ENCODE data around the gene ITGB2.

Gene ITGB2

DNA sequence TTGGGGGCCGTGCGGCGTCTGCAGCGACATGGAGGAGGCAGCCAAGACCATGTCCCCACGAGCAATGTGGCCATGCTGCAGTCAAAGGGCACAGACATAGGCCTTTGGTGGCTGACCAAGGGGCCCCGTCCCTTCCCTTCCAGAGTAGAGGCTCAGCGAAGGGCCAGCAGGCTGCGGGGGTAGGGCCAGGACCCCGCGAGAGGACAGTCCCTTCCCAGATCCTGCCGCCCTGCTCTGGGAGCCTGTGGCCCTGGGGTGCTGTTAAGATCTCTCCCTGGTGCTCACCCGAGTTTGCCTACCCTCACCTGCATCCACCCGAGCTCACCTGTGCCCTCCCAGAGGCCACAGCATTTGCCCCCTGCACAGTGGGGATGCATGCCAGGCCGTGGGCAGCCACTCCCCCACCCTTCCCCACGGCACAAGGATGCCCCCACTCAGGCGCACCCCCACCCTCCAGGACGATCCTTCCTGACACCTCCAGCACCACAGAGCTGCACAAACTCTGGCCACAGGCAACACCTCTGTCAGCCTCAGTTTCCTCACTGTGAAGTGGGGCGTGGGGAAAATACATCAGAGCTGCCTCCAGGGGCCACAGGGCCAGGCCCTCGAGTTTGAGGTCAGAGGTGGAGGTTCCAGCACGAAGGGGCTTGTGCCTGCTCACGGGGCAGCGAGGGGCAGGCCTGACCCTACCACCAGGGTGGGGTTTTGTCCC is 15.5 kb downstream of the ITGB2 start:
- TF ChIP-seq, protein P1, sequence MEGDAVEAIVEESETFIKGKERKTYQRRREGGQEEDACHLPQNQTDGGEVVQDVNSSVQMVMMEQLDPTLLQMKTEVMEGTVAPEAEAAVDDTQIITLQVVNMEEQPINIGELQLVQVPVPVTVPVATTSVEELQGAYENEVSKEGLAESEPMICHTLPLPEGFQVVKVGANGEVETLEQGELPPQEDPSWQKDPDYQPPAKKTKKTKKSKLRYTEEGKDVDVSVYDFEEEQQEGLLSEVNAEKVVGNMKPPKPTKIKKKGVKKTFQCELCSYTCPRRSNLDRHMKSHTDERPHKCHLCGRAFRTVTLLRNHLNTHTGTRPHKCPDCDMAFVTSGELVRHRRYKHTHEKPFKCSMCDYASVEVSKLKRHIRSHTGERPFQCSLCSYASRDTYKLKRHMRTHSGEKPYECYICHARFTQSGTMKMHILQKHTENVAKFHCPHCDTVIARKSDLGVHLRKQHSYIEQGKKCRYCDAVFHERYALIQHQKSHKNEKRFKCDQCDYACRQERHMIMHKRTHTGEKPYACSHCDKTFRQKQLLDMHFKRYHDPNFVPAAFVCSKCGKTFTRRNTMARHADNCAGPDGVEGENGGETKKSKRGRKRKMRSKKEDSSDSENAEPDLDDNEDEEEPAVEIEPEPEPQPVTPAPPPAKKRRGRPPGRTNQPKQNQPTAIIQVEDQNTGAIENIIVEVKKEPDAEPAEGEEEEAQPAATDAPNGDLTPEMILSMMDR (conservative IDR thresholded peaks at IDR 0.05; ENCODE audit: low read depth, low read length): no peak
- DNase-seq (ENCODE audit: low read depth): no peak
- H3K4me3 ChIP-seq (ENCODE audit: low read depth, low read length): no peak overlapping the region

DNA sequence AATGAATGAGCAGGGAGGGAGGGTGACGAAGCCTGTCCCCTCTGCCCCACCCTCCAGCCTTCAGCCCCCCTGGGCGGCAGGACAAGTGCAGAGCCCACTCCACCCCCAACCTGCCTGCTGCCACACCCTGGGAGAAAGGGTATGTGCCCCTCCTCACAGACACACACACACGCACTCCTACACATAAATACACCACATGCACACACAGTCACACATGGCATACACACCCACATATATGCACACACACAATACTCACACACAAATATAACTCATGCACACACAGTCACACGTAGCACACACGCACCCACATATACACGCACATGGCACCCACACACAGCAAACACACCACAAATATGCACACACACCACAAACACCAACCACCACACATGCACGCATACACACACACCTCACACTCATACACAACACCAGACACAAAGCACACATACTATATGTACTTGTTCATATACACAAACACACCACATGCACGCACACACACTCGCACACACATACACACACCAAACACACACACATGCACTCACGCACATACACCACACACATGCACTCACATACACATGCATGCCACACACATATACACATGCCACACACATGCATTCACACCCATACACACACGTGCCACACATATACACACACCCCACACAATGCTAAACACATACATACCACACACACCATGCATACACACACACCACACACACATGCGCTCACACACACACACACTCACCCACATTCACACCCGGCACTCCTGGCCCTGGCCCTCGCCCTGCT is 16.4 kb downstream of the ITGB2 start:
- no peak for DNase-seq (ENCODE audit: low read depth)
- H3K4me3 ChIP-seq (ENCODE audit: low read depth, low read length): no peak overlapping the region
- TF ChIP-seq, protein P1 (conservative IDR thresholded peaks at IDR 0.05; ENCODE audit: low read depth, low read length): no peak

DNA sequence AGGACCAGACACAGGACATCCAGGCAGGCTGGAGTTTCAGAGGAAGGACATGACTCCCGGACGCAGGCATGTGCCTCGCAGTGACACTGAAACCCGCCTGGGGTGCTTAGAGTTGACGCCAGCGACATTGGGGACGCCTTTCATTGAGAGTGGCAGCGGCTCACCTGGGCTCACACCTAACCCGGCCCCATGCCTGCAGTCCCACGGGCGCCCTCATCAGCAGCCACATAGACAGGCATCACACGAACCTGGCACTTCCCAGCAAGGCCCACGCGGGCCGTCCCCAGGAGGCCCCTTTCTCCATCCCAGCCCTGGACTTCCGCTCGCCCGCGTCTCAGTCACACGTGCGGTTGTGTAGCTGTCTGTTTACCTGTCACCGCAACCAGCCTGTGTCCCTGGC is 17.0 kb downstream of the ITGB2 start:
- TF ChIP-seq, protein P1 (conservative IDR thresholded peaks at IDR 0.05; ENCODE audit: low read depth, low read length): no peak
- DNase-seq (ENCODE audit: low read depth): no peak
- H3K4me3 ChIP-seq (ENCODE audit: low read depth, low read length): no peak overlapping the region

DNA sequence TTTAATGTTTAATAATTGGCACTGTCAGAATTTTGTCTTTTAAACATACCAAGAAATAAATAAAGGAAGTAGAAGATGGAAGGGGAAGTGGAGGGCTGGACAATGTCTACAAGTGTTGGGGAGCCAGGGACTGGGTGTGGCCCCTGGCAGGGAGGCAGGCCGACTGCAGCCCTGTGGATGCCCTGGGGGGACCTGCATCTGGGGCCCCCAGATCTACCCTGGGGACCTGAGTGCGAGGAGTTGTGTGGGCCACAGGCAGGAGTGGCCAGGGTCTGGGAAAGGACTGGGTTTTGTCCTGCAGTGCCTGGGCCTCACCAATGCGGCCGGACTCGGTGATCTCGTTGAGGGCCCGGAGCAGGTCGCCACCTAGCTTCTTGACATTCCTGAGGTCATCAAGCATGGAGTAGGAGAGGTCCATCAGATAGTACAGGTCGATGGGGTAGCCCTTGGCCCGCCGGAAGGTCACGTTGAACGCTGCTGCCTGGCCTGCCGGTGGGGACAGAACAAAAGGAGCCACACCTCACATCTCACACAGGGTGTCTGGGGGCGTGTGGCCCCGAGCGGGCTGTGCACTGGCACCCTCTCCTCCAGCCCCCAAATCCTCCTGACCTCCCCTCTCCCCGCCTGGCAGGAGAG is 17.5 kb downstream of the ITGB2 start:
- TF ChIP-seq, protein P1 (conservative IDR thresholded peaks at IDR 0.05; ENCODE audit: low read depth, low read length): no peak
- H3K4me3 ChIP-seq (ENCODE audit: low read depth, low read length): no peak overlapping the region
- DNase-seq (ENCODE audit: low read depth): no peak

DNA sequence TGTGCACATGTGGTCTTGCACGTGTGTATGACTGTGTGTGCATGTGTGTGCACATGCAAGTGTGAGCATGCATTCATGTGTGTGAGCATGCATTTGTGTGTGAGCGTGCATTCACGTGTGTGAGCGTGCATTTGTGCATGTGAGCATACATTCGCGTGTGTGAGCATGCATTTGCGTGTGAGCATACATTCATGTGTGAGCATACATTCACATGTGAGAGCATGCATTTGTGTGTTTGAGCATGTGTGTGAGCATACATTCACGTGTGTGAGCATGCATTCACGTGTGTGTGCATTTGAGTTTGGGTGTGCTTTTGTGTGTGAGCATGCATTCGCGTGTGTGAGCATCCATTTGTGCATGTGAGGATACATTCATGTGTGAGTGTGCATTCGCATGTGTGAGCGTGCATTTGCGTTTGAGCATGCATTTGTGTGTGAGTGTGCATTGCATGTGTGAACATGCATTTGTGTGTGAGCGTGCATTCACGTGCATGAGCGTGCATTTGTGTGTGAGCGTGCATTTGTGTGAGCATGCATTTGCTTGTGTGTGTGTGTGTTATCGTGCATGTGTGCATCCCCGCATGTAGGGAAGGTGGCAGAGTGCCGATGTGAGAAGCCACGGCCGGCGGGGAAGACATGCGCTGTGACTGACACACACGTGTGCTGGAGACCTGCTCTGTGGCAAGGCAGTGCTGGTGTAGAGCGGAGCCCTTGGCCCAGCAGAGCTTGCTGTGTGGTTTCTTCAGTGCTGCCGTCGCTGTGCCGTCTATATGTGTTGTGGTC is 18.2 kb downstream of the ITGB2 start:
- DNase-seq (ENCODE audit: low read depth): no peak
- H3K4me3 ChIP-seq (ENCODE audit: low read depth, low read length): no peak overlapping the region
- TF ChIP-seq, protein P1 (conservative IDR thresholded peaks at IDR 0.05; ENCODE audit: low read depth, low read length): no peak

DNA sequence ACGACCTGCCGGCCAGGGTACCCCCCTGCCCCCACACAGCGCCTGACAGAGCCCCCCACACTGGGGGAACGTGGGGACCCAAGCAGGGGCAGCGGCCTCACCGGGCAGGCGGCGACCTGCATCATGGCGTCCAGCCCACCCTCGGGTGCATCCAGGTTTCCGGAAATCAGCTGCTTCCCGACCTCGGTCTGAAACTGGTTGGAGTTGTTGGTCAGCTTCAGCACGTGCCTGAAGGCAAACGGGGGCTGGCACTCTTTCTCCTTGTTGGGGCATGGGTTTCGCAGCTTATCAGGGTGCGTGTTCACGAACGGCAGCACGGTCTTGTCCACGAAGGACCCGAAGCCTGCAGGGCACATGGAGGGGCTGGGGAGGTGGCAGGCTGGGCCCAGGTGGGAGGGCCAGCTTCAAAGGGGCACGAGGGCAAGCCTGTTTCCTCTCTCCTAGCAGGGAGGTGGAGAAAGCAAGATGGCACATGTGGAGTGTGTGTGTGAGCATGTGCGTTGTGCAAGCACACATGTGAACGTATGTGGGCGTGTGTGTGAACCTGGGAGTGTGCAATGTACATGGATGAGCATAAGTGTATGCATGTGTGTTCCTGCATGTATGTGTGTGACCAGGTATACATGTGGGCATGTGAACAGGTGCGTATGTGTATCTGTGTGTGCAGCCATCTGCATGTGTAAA is 19.2 kb downstream of the ITGB2 start:
- H3K4me3 ChIP-seq (ENCODE audit: low read depth, low read length): no peak overlapping the region
- TF ChIP-seq, protein P1 (conservative IDR thresholded peaks at IDR 0.05; ENCODE audit: low read depth, low read length): no peak
- DNase-seq (ENCODE audit: low read depth): no peak
